Stimulated activated effector memory CD8-positive, alpha-beta T cell treated with anti-CD3 and anti-CD28 coated beads, Interleukin-12 subunit alpha, Interleukin-12 subunit beta, amount 100 ng/mL, for 72 hours (primary cell): Measurements from ENCODE around the gene RALY.
A peak's percentile ranks its signal among the peaks of the same experiment; 100 is the strongest.

ENCODE experiments used
- ATAC-seq: fragments of 150-1000 bp; cut with Tn5 transposase; 2 replicates; pipeline ENCODE4 v1.10.0; 2021
- DNase-seq, 2 donors: peaks; one replicate each; pipeline ENCODE4 v3.0.0; 2021 to 2022; ENCODE audit warnings: low spot score in 2 of 2
- H3K27ac Mint-ChIP-seq: one replicate; pipeline ENCODE4 v1.8.0; 2022; ENCODE audit warnings: mild to moderate bottlenecking, mixed read lengths
- H3K36me3 Mint-ChIP-seq: one replicate; pipeline ENCODE4 v1.8.0; 2022; ENCODE audit warnings: mild to moderate bottlenecking, mixed read lengths
- H3K4me1 Mint-ChIP-seq: one replicate; pipeline ENCODE4 v1.8.0; 2022; ENCODE audit warnings: mixed read lengths
- H3K4me3 Mint-ChIP-seq: one replicate; pipeline ENCODE4 v1.8.0; 2022; ENCODE audit warnings: mild to moderate bottlenecking, mixed read lengths
- H3K9me3 Mint-ChIP-seq: one replicate; pipeline ENCODE4 v1.8.0; 2022; ENCODE audit warnings: mixed read lengths

Gene RALY

DNA sequence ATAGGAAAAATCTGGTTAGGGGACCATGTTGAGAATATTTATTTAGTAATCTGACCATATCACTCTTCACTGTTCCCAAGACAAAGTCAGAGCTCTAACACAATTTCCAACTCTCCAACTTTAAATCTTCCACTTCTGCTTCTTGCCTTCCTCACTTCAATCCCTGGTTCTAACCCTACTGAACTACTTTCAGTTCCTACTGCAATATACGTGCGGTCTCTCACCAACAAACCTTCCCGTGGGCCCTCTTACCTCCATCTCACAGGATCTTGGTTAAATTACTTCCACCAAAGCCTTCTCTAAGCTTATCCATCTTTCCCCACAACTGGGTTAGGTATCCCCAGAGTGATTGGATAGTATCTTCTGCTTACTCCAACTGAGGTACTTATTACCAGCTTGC lies 110.3 kb downstream of the RALY start:
- Mint-ChIP-seq H3K4me1 (peaks cover 70% of the 10 kb centered on the region), H3K4me3 (no peak overlapping the region), H3K36me3 (peaks cover 100% of the 10 kb centered on the region), H3K27ac (peak overlapping the region; percentile 59), H3K9me3 (no peaks in the 10 kb centered on the region)
- DNase-seq (no peak), ATAC-seq (no peak)

GRCh38 chr20:34105978-34106675 lies 112.4 kb downstream of the RALY start:
- Mint-ChIP-seq H3K9me3 (no peaks in the 10 kb centered on the region), H3K36me3 (peaks cover 100% of the 10 kb centered on the region), H3K27ac (peak overlapping the region; percentile 59), H3K4me1 (peaks cover 83% of the 10 kb centered on the region), H3K4me3 (no peak overlapping the region)
- no peak for ATAC-seq
- DNase-seq: no peak

DNA sequence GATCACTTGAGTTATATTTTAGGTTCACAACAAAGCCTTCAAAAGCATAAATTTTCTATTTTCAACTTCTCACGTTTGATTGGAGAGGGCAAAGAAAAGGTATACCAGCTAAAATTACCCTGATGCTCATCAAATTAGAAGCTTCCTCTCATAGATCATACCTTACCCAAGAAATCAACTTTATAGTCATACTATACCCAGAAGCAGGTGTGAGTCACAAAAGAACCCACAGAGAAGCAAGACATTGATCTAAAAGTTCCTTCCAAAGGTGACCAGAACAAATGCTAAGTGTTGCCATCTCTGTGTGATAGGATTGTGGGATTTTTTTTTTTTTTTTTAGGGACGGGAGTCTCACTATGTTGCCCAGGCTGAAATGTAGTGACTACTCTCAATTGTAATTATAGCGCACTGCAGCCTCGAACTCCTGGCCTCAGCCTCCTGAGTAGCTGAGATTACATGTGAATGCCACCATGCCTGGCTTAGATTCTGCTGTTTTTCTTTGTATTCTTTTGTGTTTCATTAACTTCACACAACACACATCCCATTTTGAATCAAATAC lies 115.0 kb downstream of the RALY start:
- Mint-ChIP-seq H3K9me3 (no peaks in the 10 kb centered on the region), H3K36me3 (peaks cover 89% of the 10 kb centered on the region), H3K4me1 (peaks cover 79% of the 10 kb centered on the region), H3K4me3 (peak overlapping the region; percentile 95), H3K27ac (peak overlapping the region; percentile 83)
- no peak for DNase-seq
- peak; percentile 55 for ATAC-seq

DNA sequence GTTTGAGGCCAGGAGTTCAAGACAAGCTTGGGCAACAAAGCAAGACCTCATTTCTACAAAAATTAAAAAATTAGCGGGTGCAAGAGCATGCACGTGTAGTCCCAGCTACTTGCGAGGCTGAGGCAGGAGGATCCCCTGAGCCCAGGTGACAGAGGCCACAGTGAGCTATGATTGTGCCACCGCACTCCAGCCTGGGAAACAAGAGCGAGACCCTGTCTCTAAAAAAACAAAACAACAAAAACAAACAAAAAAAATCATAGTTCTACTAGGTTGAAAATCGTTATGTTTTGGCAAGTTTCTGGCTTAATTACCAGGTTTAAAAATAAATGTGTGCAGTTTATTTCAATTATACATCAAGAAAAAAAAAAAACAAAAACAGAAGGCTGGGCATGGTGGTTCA lies 115.7 kb downstream of the RALY start:
- H3K4me1 Mint-ChIP-seq: peaks cover 72% of the 10 kb centered on the region
- DNase-seq: no peak
- H3K36me3 Mint-ChIP-seq: peaks cover 82% of the 10 kb centered on the region
- ATAC-seq: no peak
- no peaks in the 10 kb centered on the region for H3K9me3 Mint-ChIP-seq
- H3K27ac Mint-ChIP-seq: peak overlapping the region; percentile 99
- peak overlapping the region; percentile 95 for H3K4me3 Mint-ChIP-seq

GRCh38 chr20:34110025-34110744 lies 116.5 kb downstream of the RALY start:
- DNase-seq: no peak
- peak overlapping the region; percentile 95 for H3K4me3 Mint-ChIP-seq
- peaks cover 75% of the 10 kb centered on the region for H3K36me3 Mint-ChIP-seq
- peak overlapping the region; percentile 99 for H3K27ac Mint-ChIP-seq
- no peaks in the 10 kb centered on the region for H3K9me3 Mint-ChIP-seq
- peaks cover 64% of the 10 kb centered on the region for H3K4me1 Mint-ChIP-seq
- ATAC-seq: no peak

- peak; percentile 14 for ATAC-seq
- Mint-ChIP-seq H3K9me3 (no peaks in the 10 kb centered on the region), H3K4me1 (peaks cover 56% of the 10 kb centered on the region), H3K27ac (peak overlapping the region; percentile 99), H3K4me3 (peak overlapping the region; percentile 95), H3K36me3 (peaks cover 66% of the 10 kb centered on the region)
- no peak for DNase-seq
Observed at GRCh38 chr20:34110745-34111641, 117.3 kb downstream of the RALY start.

- DNase-seq (peak; percentile 89 to 95), ATAC-seq (peak; percentile 93)
- H3K36me3 Mint-ChIP-seq: peaks cover 57% of the 10 kb centered on the region
- peak within 1 kb of the TSS; percentile 99 for H3K27ac Mint-ChIP-seq
- H3K4me3 Mint-ChIP-seq: peak within 1 kb of the TSS; percentile 95
- H3K9me3 Mint-ChIP-seq: no peaks in the 10 kb centered on the region
- peaks cover 48% of the 10 kb centered on the region for H3K4me1 Mint-ChIP-seq
Observed at GRCh38 chr20:34111702-34112599, 118.2 kb downstream of the RALY start, which contains the start of gene EIF2S2. Gene EIF2S2, minus strand, starts transcription at chr20:34112243. Its CDS starts 133 bp downstream, at chr20:34112110.

DNA sequence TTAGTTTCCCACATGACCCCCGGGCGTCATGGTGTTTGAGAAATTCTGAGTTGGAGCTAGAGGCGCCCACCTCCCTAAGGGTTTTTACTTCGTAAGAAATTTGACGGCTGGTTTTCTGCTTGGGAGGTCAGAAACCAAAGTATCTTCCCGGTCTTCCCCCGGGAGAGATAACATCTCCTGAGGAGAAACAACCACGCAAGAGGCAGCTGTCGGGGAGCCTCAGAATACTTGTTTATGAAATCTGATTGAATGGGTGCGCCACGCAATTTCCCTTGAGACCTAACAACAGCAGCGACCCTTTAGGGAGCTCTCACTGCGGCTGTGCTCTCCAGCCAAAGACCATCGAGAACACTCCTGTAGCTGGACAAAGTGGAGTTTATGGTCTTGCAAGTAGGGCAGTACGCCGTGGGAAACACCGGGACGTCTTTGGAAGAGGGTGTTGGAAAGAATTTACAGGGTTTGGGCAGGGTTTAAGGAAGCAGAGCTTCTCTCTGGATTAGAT lies 118.9 kb downstream of the RALY start:
- no peaks in the 10 kb centered on the region for H3K9me3 Mint-ChIP-seq
- ATAC-seq (no peak), DNase-seq (no peak)
- peak overlapping the region; percentile 99 for H3K27ac Mint-ChIP-seq
- H3K4me1 Mint-ChIP-seq: peaks cover 41% of the 10 kb centered on the region
- H3K36me3 Mint-ChIP-seq: peaks cover 50% of the 10 kb centered on the region
- H3K4me3 Mint-ChIP-seq: peak overlapping the region; percentile 95

- Mint-ChIP-seq H3K36me3 (peaks cover 28% of the 10 kb centered on the region), H3K27ac (no peak overlapping the region), H3K4me1 (peaks cover 21% of the 10 kb centered on the region), H3K9me3 (no peaks in the 10 kb centered on the region), H3K4me3 (no peak overlapping the region)
- DNase-seq (no peak), ATAC-seq (no peak)
Observed at GRCh38 chr20:34114809-34115208, 121.1 kb downstream of the RALY start.

GRCh38 chr20:34115232-34115631 lies 121.5 kb downstream of the RALY start:
- H3K27ac Mint-ChIP-seq: no peak overlapping the region
- H3K4me3 Mint-ChIP-seq: no peak overlapping the region
- H3K9me3 Mint-ChIP-seq: no peaks in the 10 kb centered on the region
- ATAC-seq (no peak), DNase-seq (no peak)
- H3K36me3 Mint-ChIP-seq: peaks cover 24% of the 10 kb centered on the region
- H3K4me1 Mint-ChIP-seq: peaks cover 17% of the 10 kb centered on the region

GRCh38 chr20:34120213-34120612 lies 126.5 kb downstream of the RALY start:
- Mint-ChIP-seq H3K4me1 (peaks cover 8% of the 10 kb centered on the region), H3K27ac (no peak overlapping the region), H3K4me3 (no peak overlapping the region), H3K9me3 (no peaks in the 10 kb centered on the region), H3K36me3 (no peaks in the 10 kb centered on the region)
- no peak for DNase-seq
- ATAC-seq: no peak

- Mint-ChIP-seq H3K9me3 (no peaks in the 10 kb centered on the region), H3K36me3 (no peaks in the 10 kb centered on the region), H3K27ac (no peak overlapping the region), H3K4me1 (peaks cover 8% of the 10 kb centered on the region), H3K4me3 (no peak overlapping the region)
- DNase-seq: no peak
- no peak for ATAC-seq
Observed at GRCh38 chr20:34122274-34122980, 128.7 kb downstream of the RALY start.

DNA sequence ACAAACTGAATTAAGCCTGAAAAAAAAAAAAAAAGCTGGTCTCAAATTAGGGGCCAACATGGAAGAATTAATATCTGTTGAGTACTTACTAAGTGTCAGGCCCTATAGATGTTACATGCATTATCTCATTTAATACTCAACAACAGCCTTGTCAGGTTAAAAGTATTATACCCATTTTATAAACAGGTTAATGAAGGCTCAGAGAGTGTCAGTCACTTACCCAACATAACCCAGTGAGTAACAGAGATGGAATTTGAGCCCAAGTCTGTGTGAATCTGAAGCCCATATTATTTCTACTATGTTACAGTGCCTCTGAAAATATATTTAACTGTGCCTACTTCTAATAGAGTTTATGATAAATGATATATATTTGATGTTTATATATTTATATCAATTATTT lies 129.6 kb downstream of the RALY start:
- peaks cover 8% of the 10 kb centered on the region for H3K4me1 Mint-ChIP-seq
- no peaks in the 10 kb centered on the region for H3K36me3 Mint-ChIP-seq
- H3K27ac Mint-ChIP-seq: no peak overlapping the region
- ATAC-seq (no peak), DNase-seq (no peak)
- no peak overlapping the region for H3K4me3 Mint-ChIP-seq
- no peaks in the 10 kb centered on the region for H3K9me3 Mint-ChIP-seq
